ENCODE results near the gene KRTAP10-5. TPM values are rescaled to one million over a fixed set of nuclear protein-coding genes. Genes with fewer than 3 reads are reported as not detected.

Gene KRTAP10-5
- total and polyA plus RNA-seq, 2 experiments from 2014 or later = not detected

GRCh38 chr21:44583800-44584147 is 3.4 kb upstream of the KRTAP10-5 start:
- Histone ChIP-seq H3K4me3 (no peak overlapping the region), H2AFZ (no peak overlapping the region), H3K9me3 (ENCODE audit: low read depth) (no peaks in the 10 kb centered on the region), H3K27ac (no peak overlapping the region), H3K9ac (no peak overlapping the region), H3K27me3 (replicated peaks; ENCODE audit: insufficient read depth) (no peaks in the 10 kb centered on the region), H3K4me2 (ENCODE audit: unreplicated experiment) (no peak overlapping the region), H3K4me1 (ENCODE audit: insufficient read depth) (no peaks in the 10 kb centered on the region), H3K36me3 (ENCODE audit: low read depth) (no peaks in the 10 kb centered on the region), H3F3A (ENCODE audit: insufficient read depth) (no peaks in the 10 kb centered on the region), H3K9me2 (ENCODE audit: insufficient read depth) (no peaks in the 10 kb centered on the region), H3K79me2 (ENCODE audit: insufficient read depth) (no peaks in the 10 kb centered on the region), H4K20me1 (ENCODE audit: insufficient read depth) (no peaks in the 10 kb centered on the region)
- in situ Hi-C loops (cut with MboI) = loop anchor here (25.0 kb wide), 1 partner anchor 521 kb away; no protein-coding TSS in a partner anchor
- no peak for DNase-seq
- TF ChIP-seq EZH2 (IDR thresholded peaks at IDR 0.05; ENCODE audit: insufficient read depth, poor library complexity, severe bottlenecking) = no peak
- TF ChIP-seq EZH2phosphoT487 (IDR thresholded peaks at IDR 0.05; ENCODE audit: insufficient read depth, low read depth) = no peak
- 11 to 15% methylated on average over 6 of the region's 6 CpGs for WGBS, 2 experiments (ENCODE audit: low coverage in 1 of 2, low lambda C conversion rate in 2 of 2, missing lambda C conversion rate in 2 of 2)

- H3K79me2 ChIP-seq (ENCODE audit: insufficient read depth) = no peaks in the 10 kb centered on the region
- H3K36me3 ChIP-seq (ENCODE audit: low read depth) = no peaks in the 10 kb centered on the region
- 5% methylated on average over 11 of the region's 11 CpGs for WGBS, 2 experiments (ENCODE audit: low coverage in 1 of 2, low lambda C conversion rate in 2 of 2, missing lambda C conversion rate in 2 of 2)
- no peak overlapping the region for H3K27ac ChIP-seq
- no peak overlapping the region for H3K9ac ChIP-seq
- no peak overlapping the region for H3K4me3 ChIP-seq
- H2AFZ ChIP-seq = no peak overlapping the region
- no peak overlapping the region for H3K4me2 ChIP-seq (ENCODE audit: unreplicated experiment)
- in situ Hi-C loops (cut with MboI) = loop anchor here (25.0 kb wide), 1 partner anchor 521 kb away; no protein-coding TSS in a partner anchor
- DNase-seq = no peak
- no peaks in the 10 kb centered on the region for H4K20me1 ChIP-seq (ENCODE audit: insufficient read depth)
- H3K9me3 ChIP-seq (ENCODE audit: low read depth) = no peaks in the 10 kb centered on the region
- no peaks in the 10 kb centered on the region for H3K27me3 ChIP-seq (replicated peaks; ENCODE audit: insufficient read depth)
- no peaks in the 10 kb centered on the region for H3K4me1 ChIP-seq (ENCODE audit: insufficient read depth)
- H3K9me2 ChIP-seq (ENCODE audit: insufficient read depth) = no peaks in the 10 kb centered on the region
- TF ChIP-seq EZH2phosphoT487 (IDR thresholded peaks at IDR 0.05; ENCODE audit: insufficient read depth, low read depth) (no peak), EZH2 (IDR thresholded peaks at IDR 0.05; ENCODE audit: insufficient read depth, poor library complexity, severe bottlenecking) (no peak)
- no peaks in the 10 kb centered on the region for H3F3A ChIP-seq (ENCODE audit: insufficient read depth)
These were observed 2.8 kb upstream of the KRTAP10-5 start for GRCh38 chr21:44583089-44583799.

GRCh38 chr21:44582055-44582454 is 1.7 kb upstream of the KRTAP10-5 start:
- H3K9me3 ChIP-seq (ENCODE audit: low read depth) = no peaks in the 10 kb centered on the region
- H3K36me3 ChIP-seq (ENCODE audit: low read depth) = no peaks in the 10 kb centered on the region
- no peak overlapping the region for H2AFZ ChIP-seq
- no peaks in the 10 kb centered on the region for H3K9me2 ChIP-seq (ENCODE audit: insufficient read depth)
- H3K9ac ChIP-seq = no peak overlapping the region
- H4K20me1 ChIP-seq (ENCODE audit: insufficient read depth) = no peaks in the 10 kb centered on the region
- H3K27ac ChIP-seq = no peak overlapping the region
- H3K4me3 ChIP-seq = no peak overlapping the region
- DNase-seq = no peak
- H3F3A ChIP-seq (ENCODE audit: insufficient read depth) = no peaks in the 10 kb centered on the region
- no peaks in the 10 kb centered on the region for H3K4me1 ChIP-seq (ENCODE audit: insufficient read depth)
- no peaks in the 10 kb centered on the region for H3K79me2 ChIP-seq (ENCODE audit: insufficient read depth)
- in situ Hi-C loops (cut with MboI) = loop anchor here (25.0 kb wide), 1 partner anchor 520 kb away; no protein-coding TSS in a partner anchor
- WGBS, 2 experiments (ENCODE audit: low coverage in 1 of 2, low lambda C conversion rate in 2 of 2, missing lambda C conversion rate in 2 of 2) = 57 to 62% methylated on average over 14 to 15 of the region's 15 CpGs
- H3K27me3 ChIP-seq (replicated peaks; ENCODE audit: insufficient read depth) = no peaks in the 10 kb centered on the region; the same call in 1 of the 2 replicates
- H3K4me2 ChIP-seq (ENCODE audit: unreplicated experiment) = no peak overlapping the region
- TF ChIP-seq EZH2 (IDR thresholded peaks at IDR 0.05; ENCODE audit: insufficient read depth, poor library complexity, severe bottlenecking) (no peak), EZH2phosphoT487 (IDR thresholded peaks at IDR 0.05; ENCODE audit: insufficient read depth, low read depth) (no peak)

GRCh38 chr21:44581158-44581557 is 754 bp upstream of the KRTAP10-5 start:
- no peak overlapping the region for H2AFZ ChIP-seq
- no peak overlapping the region for H3K4me3 ChIP-seq
- no peaks in the 10 kb centered on the region for H4K20me1 ChIP-seq (ENCODE audit: insufficient read depth)
- DNase-seq = no peak
- no peaks in the 10 kb centered on the region for H3K9me2 ChIP-seq (ENCODE audit: insufficient read depth)
- H3K79me2 ChIP-seq (ENCODE audit: insufficient read depth) = no peaks in the 10 kb centered on the region
- no peaks in the 10 kb centered on the region for H3F3A ChIP-seq (ENCODE audit: insufficient read depth)
- 31 to 35% methylated on average over 3 of the region's 3 CpGs for WGBS, 2 experiments (ENCODE audit: low coverage in 1 of 2, low lambda C conversion rate in 2 of 2, missing lambda C conversion rate in 2 of 2)
- no peaks in the 10 kb centered on the region; the same call in 1 of the 2 replicates for H3K27me3 ChIP-seq (replicated peaks; ENCODE audit: insufficient read depth)
- TF ChIP-seq EZH2 (IDR thresholded peaks at IDR 0.05; ENCODE audit: insufficient read depth, poor library complexity, severe bottlenecking) = no peak
- no peak for TF ChIP-seq EZH2phosphoT487 (IDR thresholded peaks at IDR 0.05; ENCODE audit: insufficient read depth, low read depth)
- in situ Hi-C loops (cut with MboI) = loop anchor here (25.0 kb wide), 1 partner anchor 519 kb away; no protein-coding TSS in a partner anchor
- H3K9me3 ChIP-seq (ENCODE audit: low read depth) = no peaks in the 10 kb centered on the region
- H3K4me2 ChIP-seq (ENCODE audit: unreplicated experiment) = no peak overlapping the region
- H3K4me1 ChIP-seq (ENCODE audit: insufficient read depth) = no peaks in the 10 kb centered on the region
- H3K27ac ChIP-seq = no peak overlapping the region
- no peak overlapping the region for H3K9ac ChIP-seq
- no peaks in the 10 kb centered on the region for H3K36me3 ChIP-seq (ENCODE audit: low read depth)

All from GM23248 (cell line).